NCI-H460 (cell line): ENCODE data around the gene PLEKHA4. TPM values are rescaled to one million over a fixed set of nuclear protein-coding genes. Genes with fewer than 3 reads are reported as not detected.
"Not testable (repeated sequence)": the region's sequence is repeated elsewhere in the genome, so short reads cannot be mapped to it uniquely, and the experiment has no call there.

Source experiments
- DNase-seq: peaks from one replicate; pipeline ENCODE4 v3.0.0-alpha.2; 2016; ENCODE audit warnings: low read depth; ENCODE audit errors: extremely low read depth
- total RNA-seq: library from RNA; depleted of rRNA; stranded (reverse); fragments of >200 nt; shearing (Covaris generic); gene quantifications from 2 replicates; pipeline ENCODE4 v1.2.3, GENCODE V29; 2014

Gene PLEKHA4
- total RNA-seq, 1 experiment from 2014 or later, result 1.2 TPM

GRCh38 chr19:48890551-48890950, 22.1 kb upstream of the PLEKHA4 start:
- no peak for DNase-seq

DNA sequence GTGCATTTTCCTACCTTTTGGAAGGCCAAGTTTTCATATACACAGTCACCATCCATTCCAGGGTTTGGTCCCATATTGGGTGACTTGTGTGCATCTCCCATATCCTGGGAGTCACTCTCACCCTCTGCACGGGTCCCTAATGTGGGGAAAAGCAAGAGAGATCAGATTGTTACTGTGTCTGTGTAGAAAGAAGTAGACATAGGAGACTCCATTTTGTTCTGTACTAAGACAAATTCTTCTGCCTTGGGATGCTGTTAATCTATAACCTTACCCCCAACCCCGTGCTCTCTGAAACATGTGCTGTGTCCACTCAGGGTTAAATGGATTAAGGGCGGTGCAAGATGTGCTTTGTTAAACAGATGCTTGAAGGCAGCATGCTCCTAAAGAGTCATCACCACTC, 21.1 kb upstream of the PLEKHA4 start:
- DNase-seq, result not testable (repeated sequence)

- no peak for DNase-seq
These were observed 19.6 kb upstream of the PLEKHA4 start for GRCh38 chr19:48887861-48888612.

GRCh38 chr19:48883726-48884125, 15.3 kb upstream of the PLEKHA4 start:
- no peak for DNase-seq

- DNase-seq, result no peak
These were observed 13.6 kb upstream of the PLEKHA4 start for GRCh38 chr19:48881741-48882657.

- DNase-seq, result not testable (repeated sequence)
These were observed 11.3 kb upstream of the PLEKHA4 start for GRCh38 chr19:48879696-48880095.

- no peak for DNase-seq
These were observed 10.7 kb upstream of the PLEKHA4 start for GRCh38 chr19:48879025-48879637.

GRCh38 chr19:48878196-48879024, 10.0 kb upstream of the PLEKHA4 start:
- DNase-seq, result no peak

- DNase-seq, result no peak
These were observed 9.4 kb upstream of the PLEKHA4 start for GRCh38 chr19:48877855-48878195.

- DNase-seq, result not testable (repeated sequence)
These were observed 7.9 kb upstream of the PLEKHA4 start for GRCh38 chr19:48876043-48876981.

DNA sequence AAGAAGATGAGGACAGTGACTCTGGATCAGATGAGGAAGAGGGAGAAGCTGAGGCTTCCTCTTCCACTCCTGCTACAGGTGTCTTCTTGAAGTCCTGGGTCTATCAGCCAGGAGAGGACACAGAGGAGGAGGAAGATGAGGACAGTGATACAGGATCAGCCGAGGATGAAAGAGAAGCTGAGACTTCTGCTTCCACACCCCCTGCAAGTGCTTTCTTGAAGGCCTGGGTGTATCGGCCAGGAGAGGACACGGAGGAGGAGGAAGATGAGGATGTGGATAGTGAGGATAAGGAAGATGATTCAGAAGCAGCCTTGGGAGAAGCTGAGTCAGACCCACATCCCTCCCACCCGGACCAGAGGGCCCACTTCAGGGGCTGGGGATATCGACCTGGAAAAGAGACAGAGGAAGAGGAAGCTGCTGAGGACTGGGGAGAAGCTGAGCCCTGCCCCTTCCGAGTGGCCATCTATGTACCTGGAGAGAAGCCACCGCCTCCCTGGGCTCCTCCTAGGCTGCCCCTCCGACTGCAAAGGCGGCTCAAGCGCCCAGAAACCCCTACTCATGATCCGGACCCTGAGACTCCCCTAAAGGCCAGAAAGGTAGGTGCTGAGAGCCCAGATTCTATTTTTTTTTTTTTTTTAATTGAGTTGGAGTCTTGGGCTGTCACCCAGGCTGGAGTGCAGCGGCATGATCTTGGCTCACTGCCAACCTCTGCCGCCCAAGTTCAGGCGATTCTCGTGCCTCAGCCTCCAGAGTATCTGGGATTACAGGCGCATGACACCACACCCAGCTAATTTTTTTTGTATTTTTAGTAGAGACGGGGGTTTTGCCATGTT, 6.1 kb upstream of the PLEKHA4 start:
- DNase-seq, result no peak

DNA sequence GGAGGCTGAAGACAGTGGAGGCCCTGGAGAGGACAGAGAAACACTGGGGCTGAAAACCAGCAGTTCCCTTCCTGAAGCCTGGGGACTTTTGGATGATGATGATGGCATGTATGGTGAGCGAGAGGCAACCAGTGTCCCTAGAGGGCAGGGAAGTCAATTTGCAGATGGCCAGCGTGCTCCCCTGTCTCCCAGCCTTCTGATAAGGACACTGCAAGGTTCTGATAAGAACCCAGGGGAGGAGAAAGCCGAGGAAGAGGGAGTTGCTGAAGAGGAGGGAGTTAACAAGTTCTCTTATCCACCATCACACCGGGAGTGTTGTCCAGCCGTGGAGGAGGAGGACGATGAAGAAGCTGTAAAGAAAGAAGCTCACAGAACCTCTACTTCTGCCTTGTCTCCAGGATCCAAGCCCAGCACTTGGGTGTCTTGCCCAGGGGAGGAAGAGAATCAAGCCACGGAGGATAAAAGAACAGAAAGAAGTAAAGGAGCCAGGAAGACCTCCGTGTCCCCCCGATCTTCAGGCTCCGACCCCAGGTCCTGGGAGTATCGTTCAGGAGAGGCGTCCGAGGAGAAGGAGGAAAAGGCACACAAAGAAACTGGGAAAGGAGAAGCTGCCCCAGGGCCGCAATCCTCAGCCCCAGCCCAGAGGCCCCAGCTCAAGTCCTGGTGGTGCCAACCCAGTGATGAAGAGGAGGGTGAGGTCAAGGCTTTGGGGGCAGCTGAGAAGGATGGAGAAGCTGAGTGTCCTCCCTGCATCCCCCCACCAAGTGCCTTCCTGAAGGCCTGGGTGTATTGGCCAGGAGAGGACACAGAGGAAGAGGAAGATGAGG, 5.3 kb upstream of the PLEKHA4 start:
- no peak for DNase-seq

- DNase-seq, result peak; percentile 90
These were observed 4.6 kb upstream of the PLEKHA4 start for GRCh38 chr19:48872884-48873475.

DNA sequence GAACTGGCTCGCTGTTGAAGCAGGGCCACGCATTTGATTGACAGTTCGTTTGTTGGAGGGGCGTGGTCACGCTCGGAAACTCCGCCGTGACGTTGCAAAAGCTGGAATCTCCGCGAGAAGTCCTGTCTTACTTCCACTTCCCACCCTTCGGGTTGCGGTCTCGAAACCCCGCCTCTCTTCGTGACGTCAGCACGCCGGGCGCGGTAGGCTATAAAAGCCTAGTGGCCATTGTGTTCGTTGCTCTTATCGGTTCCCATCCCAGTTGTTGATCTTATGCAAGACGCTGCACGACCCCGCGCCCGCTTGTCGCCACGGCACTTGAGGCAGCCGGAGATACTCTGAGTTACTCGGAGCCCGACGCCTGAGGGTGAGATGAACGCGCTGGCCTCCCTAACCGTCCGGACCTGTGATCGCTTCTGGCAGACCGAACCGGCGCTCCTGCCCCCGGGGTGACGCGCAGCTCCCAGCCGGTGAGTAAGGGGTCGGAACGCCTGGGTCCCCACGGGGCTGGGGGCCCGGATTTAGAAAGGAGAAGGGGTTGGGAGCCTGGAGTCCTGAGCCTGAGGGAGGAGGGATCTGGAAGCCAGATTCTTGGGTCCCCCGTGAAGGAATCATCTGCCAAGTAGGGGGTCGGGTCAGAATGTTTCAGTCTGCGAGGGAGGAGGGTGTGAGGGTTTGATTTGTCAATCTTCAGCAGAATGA, 3.9 kb upstream of the PLEKHA4 start, which contains the start of gene PPP1R15A:
PPP1R15A (plus strand) TSS at position 240 of the 702 bp plus-strand sequence. CDS start 813 bp downstream, outside the sequence.
- peak; percentile 97 for DNase-seq

- not testable (repeated sequence) for DNase-seq
These were observed 3.2 kb upstream of the PLEKHA4 start for GRCh38 chr19:48871471-48872181.

GRCh38 chr19:48870048-48870447, 1.6 kb upstream of the PLEKHA4 start:
- DNase-seq, result no peak
